ENCODE measurements around the gene PRG2.

- no peak for TF ChIP-seq CTCF (IDR thresholded peaks at IDR 0.05; ENCODE audit: low read depth, low read length)
- TF ChIP-seq POLR2A (IDR thresholded peaks at IDR 0.05; ENCODE audit: extremely low read depth, insufficient read length) = no peak
- no peak for TF ChIP-seq MAX (IDR thresholded peaks at IDR 0.05; ENCODE audit: low read depth, low read length)
- no peak for TF ChIP-seq MYC (IDR thresholded peaks at IDR 0.05; ENCODE audit: low read depth, low read length)
Measured at GRCh38 chr11:57376095-57377090, 14.1 kb downstream of the PRG2 start.

All from NB4 (cell line).